MM.1S (cell line): ENCODE results near the gene PARVB.

Source experiments
- DNase-seq: peaks from one replicate; pipeline ENCODE4 v3.0.0-alpha.2; 2015
- H2AFZ ChIP-seq: fragments of 300-600 bp; sonication (generic); 2 replicates; pipeline ENCODE4 v1.6.0; 2016; ENCODE audit warnings: antibody characterized with exemption, low read length
- H3F3A ChIP-seq: fragments of 300-600 bp; sonication (generic); 2 replicates; pipeline ENCODE4 v1.6.1; 2016; ENCODE audit warnings: mild to moderate bottlenecking, antibody characterized with exemption, low read length, moderate library complexity, mixed read lengths; ENCODE audit not compliant: insufficient read depth
- H3K27ac ChIP-seq: fragments of 300-600 bp; sonication (generic); 2 replicates; pipeline ENCODE4 v1.5.1; 2016; ENCODE audit warnings: mild to moderate bottlenecking, low read length
- H3K27me3 ChIP-seq: fragments of 300-600 bp; sonication (generic); replicated peaks from 2 replicates; pipeline ENCODE4 v1.6.0; 2016; ENCODE audit warnings: low read length; ENCODE audit not compliant: insufficient read depth
- H3K36me3 ChIP-seq: fragments of 300-600 bp; sonication (generic); replicated peaks from 2 replicates; pipeline ENCODE4 v1.6.1; 2016; ENCODE audit warnings: mild to moderate bottlenecking, low read length, mixed read lengths; ENCODE audit not compliant: insufficient read depth
- H3K4me1 ChIP-seq: fragments of 300-600 bp; sonication (generic); 2 replicates; pipeline ENCODE4 v1.6.1; 2016; ENCODE audit warnings: low read length, mixed read lengths
- H3K4me2 ChIP-seq: fragments of 300-600 bp; sonication (generic); 2 replicates; pipeline ENCODE4 v1.6.0; 2016; ENCODE audit warnings: low read depth, low read length
- H3K4me3 ChIP-seq: fragments of 300-600 bp; sonication (generic); 2 replicates; pipeline ENCODE4 v1.5.1; 2016; ENCODE audit warnings: low read length, mixed read lengths
- H3K79me2 ChIP-seq: fragments of 300-600 bp; sonication (generic); 2 replicates; pipeline ENCODE4 v1.6.1; 2016; ENCODE audit warnings: mixed run types, low read length, mixed read lengths
- H3K9ac ChIP-seq: fragments of 300-600 bp; sonication (generic); 2 replicates; pipeline ENCODE4 v1.6.1; 2016; ENCODE audit warnings: low read length, mixed read lengths
- H3K9me2 ChIP-seq: fragments of 300-600 bp; sonication (generic); replicated peaks from 2 replicates; pipeline ENCODE4 v1.6.1; 2016; ENCODE audit warnings: mild to moderate bottlenecking, low read length, mixed read lengths; ENCODE audit not compliant: insufficient read depth
- H3K9me3 ChIP-seq: fragments of 300-600 bp; sonication (generic); replicated peaks from 2 replicates; pipeline ENCODE4 v1.6.1; 2016; ENCODE audit warnings: mild to moderate bottlenecking, low read length, mixed read lengths; ENCODE audit not compliant: insufficient read depth
- H4K20me1 ChIP-seq: fragments of 300-600 bp; sonication (generic); 2 replicates; pipeline ENCODE4 v1.6.1; 2016; ENCODE audit warnings: mild to moderate bottlenecking, low read length, moderate library complexity, mixed read lengths; ENCODE audit not compliant: insufficient read depth
- CTCF ChIP-seq: fragments of 300-600 bp; sonication (generic); IDR thresholded peaks from 2 replicates; pipeline ENCODE4 v1.5.1; 2016; ENCODE audit warnings: antibody characterized with exemption, low read length, mixed read lengths
- EZH2 ChIP-seq: fragments of 300-600 bp; sonication (generic); optimal IDR thresholded peaks from 2 replicates; pipeline ENCODE3; 2017; ENCODE audit warnings: low read depth, mild to moderate bottlenecking, antibody characterized with exemption, low read length, mixed read lengths
- EZH2phosphoT487 ChIP-seq: fragments of 300-600 bp; sonication (generic); IDR thresholded peaks from 2 replicates; pipeline ENCODE4 v1.6.1; 2018; ENCODE audit warnings: antibody characterized with exemption, low read length

PARVB gene

GRCh38 chr22:44039566-44040171 lies 15.6 kb downstream of the PARVB start:
- H3K9me2 ChIP-seq = no peaks in the 10 kb centered on the region
- TF ChIP-seq CTCF = no peak
- peaks cover 67% of the 10 kb centered on the region for H3K79me2 ChIP-seq
- no peaks in the 10 kb centered on the region for H3K9me3 ChIP-seq
- H3K4me2 ChIP-seq = no peak overlapping the region
- no peak overlapping the region for H3K27ac ChIP-seq
- H4K20me1 ChIP-seq = no peaks in the 10 kb centered on the region
- no peaks in the 10 kb centered on the region for H3K27me3 ChIP-seq
- no peaks in the 10 kb centered on the region for H3F3A ChIP-seq
- H3K4me1 ChIP-seq = no peaks in the 10 kb centered on the region
- no peak overlapping the region for H3K4me3 ChIP-seq
- H3K36me3 ChIP-seq = no peaks in the 10 kb centered on the region
- DNase-seq = no peak
- no peak overlapping the region for H3K9ac ChIP-seq
- H2AFZ ChIP-seq = no peak overlapping the region

- Histone ChIP-seq H3K9ac (no peak overlapping the region), H2AFZ (no peak overlapping the region), H3K9me2 (no peaks in the 10 kb centered on the region), H4K20me1 (no peaks in the 10 kb centered on the region), H3K9me3 (no peaks in the 10 kb centered on the region), H3K79me2 (peaks cover 65% of the 10 kb centered on the region), H3K4me1 (no peaks in the 10 kb centered on the region), H3F3A (no peaks in the 10 kb centered on the region), H3K36me3 (no peaks in the 10 kb centered on the region), H3K27me3 (no peaks in the 10 kb centered on the region), H3K4me2 (no peak overlapping the region), H3K4me3 (no peak overlapping the region), H3K27ac (no peak overlapping the region)
- no peak for DNase-seq
- TF ChIP-seq EZH2 = no peak
- TF ChIP-seq EZH2phosphoT487 = no peak
- TF ChIP-seq CTCF = no peak
Observed at GRCh38 chr22:44042249-44043218, 18.4 kb downstream of the PARVB start.

GRCh38 chr22:44045145-44045544 lies 21.0 kb downstream of the PARVB start:
- Histone ChIP-seq H3K4me1 (no peaks in the 10 kb centered on the region), H3K79me2 (peaks cover 64% of the 10 kb centered on the region), H3K4me2 (no peak overlapping the region), H3K9me2 (no peaks in the 10 kb centered on the region), H4K20me1 (no peaks in the 10 kb centered on the region), H3K27ac (no peak overlapping the region), H3K36me3 (no peaks in the 10 kb centered on the region), H3K27me3 (no peaks in the 10 kb centered on the region), H2AFZ (no peak overlapping the region), H3K4me3 (no peak overlapping the region), H3F3A (peaks cover 6% of the 10 kb centered on the region; the same call in 1 of the 2 replicates), H3K9ac (no peak overlapping the region), H3K9me3 (no peaks in the 10 kb centered on the region)
- TF ChIP-seq CTCF = no peak
- no peak for TF ChIP-seq EZH2phosphoT487
- no peak for TF ChIP-seq EZH2
- no peak for DNase-seq
